Mesenchymal stem cell (in vitro differentiated cells and primary cell): ENCODE results near the gene DTNB.

Experiments used
- DNase-seq: peaks from one replicate; pipeline ENCODE4 v3.0.0-alpha.2; 2013
- H2AFZ ChIP-seq: one replicate; pipeline ENCODE4 v1.6.1; 2013; ENCODE audit warnings: low read depth, mild to moderate bottlenecking, control low read depth, inconsistent platforms, low read length, moderate library complexity
- H2AK5ac ChIP-seq: 2 replicates; pipeline ENCODE4 v1.6.1; 2013; ENCODE audit warnings: low read length, moderate library complexity, mild to moderate bottlenecking, inconsistent platforms; ENCODE audit not compliant: severe bottlenecking
- H2BK120ac ChIP-seq: one replicate; pipeline ENCODE4 v1.6.1; 2013; ENCODE audit warnings: low read depth, mild to moderate bottlenecking, inconsistent platforms, low read length, moderate library complexity
- H2BK12ac ChIP-seq, 2 experiments: one replicate each; pipeline ENCODE4 v1.6.1; 2013; ENCODE audit warnings: inconsistent platforms in 2 of 2, low read length in 2 of 2, mild to moderate bottlenecking in 2 of 2, moderate library complexity in 2 of 2, control low read depth in 1 of 2
- H2BK15ac ChIP-seq: one replicate; pipeline ENCODE4 v1.6.1; 2013; ENCODE audit warnings: mild to moderate bottlenecking, low read depth, inconsistent platforms; ENCODE audit not compliant: poor library complexity, severe bottlenecking
- H2BK5ac ChIP-seq: 2 replicates; pipeline ENCODE4 v1.6.1; 2013; ENCODE audit warnings: low read depth, mild to moderate bottlenecking, low read length, control low read depth, inconsistent platforms; ENCODE audit not compliant: poor library complexity, severe bottlenecking
- H3K14ac ChIP-seq, 2 experiments: one replicate each; pipeline ENCODE4 v1.6.1; 2013; ENCODE audit warnings: inconsistent platforms in 2 of 2, low read length in 2 of 2, control low read depth in 1 of 2, mild to moderate bottlenecking in 1 of 2, moderate library complexity in 1 of 2
- H3K18ac ChIP-seq, 2 experiments: one replicate each; pipeline ENCODE4 v1.6.1; 2013; ENCODE audit warnings: inconsistent platforms in 2 of 2, low read length in 2 of 2, control low read depth in 1 of 2, low read depth in 1 of 2, mild to moderate bottlenecking in 1 of 2
- H3K23ac ChIP-seq, 2 experiments: one replicate each; pipeline ENCODE4 v1.6.1; 2013; ENCODE audit warnings: inconsistent platforms in 2 of 2, low read length in 2 of 2, mild to moderate bottlenecking in 2 of 2, moderate library complexity in 2 of 2, control low read depth in 1 of 2
- H3K27ac ChIP-seq: 2 replicates; pipeline ENCODE4 v1.5.1; 2013; ENCODE audit warnings: mild to moderate bottlenecking, moderate library complexity, low read length, control low read depth, inconsistent platforms; ENCODE audit not compliant: poor library complexity, severe bottlenecking
- H3K27me3 ChIP-seq, 2 experiments: 2 replicates each; pipeline versions ENCODE4 v1.6.1 to v1.7.0; 2013; ENCODE audit warnings: low read length in 2 of 2, mild to moderate bottlenecking in 2 of 2, moderate library complexity in 2 of 2, control low read depth in 1 of 2, inconsistent platforms in 1 of 2; ENCODE audit not compliant: control insufficient read depth in 1 of 2, insufficient read depth in 1 of 2
- H3K36me3 ChIP-seq, 2 experiments: 2 replicates each; pipeline versions ENCODE4 v1.6.1 to v1.7.0; 2013; ENCODE audit warnings: low read length in 2 of 2, control low read depth in 1 of 2, inconsistent platforms in 1 of 2, low read depth in 1 of 2, mild to moderate bottlenecking in 1 of 2; ENCODE audit not compliant: insufficient read depth in 2 of 2, control insufficient read depth in 1 of 2
- H3K4ac ChIP-seq, 2 experiments: one replicate each; pipeline ENCODE4 v1.6.1; 2013; ENCODE audit warnings: inconsistent platforms in 2 of 2, low read length in 2 of 2, mild to moderate bottlenecking in 2 of 2, moderate library complexity in 2 of 2, control low read depth in 1 of 2, low read depth in 1 of 2
- H3K4me1 ChIP-seq: 2 replicates; pipeline ENCODE4 v1.6.1; 2013; ENCODE audit warnings: low read depth, low read length, control low read depth; ENCODE audit not compliant: control insufficient read depth, insufficient read depth
- H3K4me2 ChIP-seq: 2 replicates; pipeline ENCODE4 v1.6.1; 2013; ENCODE audit warnings: low read length, mild to moderate bottlenecking, inconsistent platforms; ENCODE audit not compliant: poor library complexity, severe bottlenecking
- H3K4me3 ChIP-seq, 2 experiments: 2 replicates each; pipeline versions ENCODE4 v1.5.1 to v1.7.0; 2013; ENCODE audit warnings: low read length in 2 of 2, mild to moderate bottlenecking in 2 of 2, control low read depth in 1 of 2, low read depth in 1 of 2; ENCODE audit not compliant: insufficient read depth in 1 of 2
- H3K79me1 ChIP-seq: replicated peaks from 2 replicates; pipeline ENCODE4 v1.6.1; 2013; ENCODE audit warnings: mild to moderate bottlenecking, control low read depth, low read length, inconsistent platforms; ENCODE audit not compliant: poor library complexity, severe bottlenecking
- H3K9ac ChIP-seq: 2 replicates; pipeline ENCODE4 v1.7.0; 2013; ENCODE audit warnings: mild to moderate bottlenecking, low read length, moderate library complexity
- H3K9me3 ChIP-seq: 2 replicates; pipeline ENCODE4 v1.7.0; 2013; ENCODE audit warnings: mild to moderate bottlenecking, low read length; ENCODE audit not compliant: control insufficient read depth
- H4K8ac ChIP-seq: one replicate; pipeline ENCODE4 v1.6.1; 2013; ENCODE audit warnings: inconsistent platforms, mild to moderate bottlenecking, low read length, moderate library complexity
- H4K91ac ChIP-seq: one replicate; pipeline ENCODE4 v1.6.1; 2013; ENCODE audit warnings: mild to moderate bottlenecking, low read length, inconsistent platforms
- WGBS: methylation state at CpG from one replicate; pipeline ENCODE4 v1.1.7; 2013; ENCODE audit warnings: mixed read lengths; 5-methylcytosine and 5-hydroxymethylcytosine counted together

The DTNB gene

DNA sequence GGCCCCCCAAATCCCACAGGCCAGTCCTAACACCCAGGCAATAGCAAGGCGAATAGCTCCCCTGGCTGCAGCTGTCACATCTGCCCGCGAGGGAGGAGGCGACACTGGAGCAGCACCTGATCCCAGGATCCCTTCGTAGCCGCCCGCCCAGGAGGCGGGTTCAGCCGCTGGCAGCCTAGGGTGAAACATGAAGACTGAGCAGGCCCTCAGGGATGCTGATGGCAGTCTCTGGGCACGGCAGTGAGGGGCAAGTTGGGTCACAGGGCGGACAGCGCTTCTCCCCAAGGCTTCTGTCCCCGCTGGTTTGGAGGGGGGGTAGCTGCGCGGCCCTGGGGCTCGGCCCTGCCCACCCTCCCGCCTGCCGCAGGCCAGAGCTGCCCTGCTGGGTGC is 333.6 kb downstream of the DTNB start:
- Histone ChIP-seq H2BK15ac (peak overlapping the region; percentile 56), H3K27ac (no peak overlapping the region), H4K91ac (no peak overlapping the region), H3K9ac (peak overlapping the region; percentile 45), H2BK5ac (no peak overlapping the region), H3K36me3 (peaks cover 0 to 15% of the 10 kb centered on the region in 2 experiments), H2BK12ac (no peak overlapping the region), H2BK120ac (no peak overlapping the region), H4K8ac (no peak overlapping the region), H3K18ac (peak overlapping the region in 1 of 2 experiments; percentile 34), H3K4me3 (peak overlapping the region in 1 of 2 experiments; percentile 75), H3K4me1 (peaks cover 26% of the 10 kb centered on the region), H3K4me2 (peak overlapping the region; percentile 85), H3K4ac (no peak overlapping the region), H3K9me3 (no peaks in the 10 kb centered on the region), H3K79me1 (peaks cover 28% of the 10 kb centered on the region), H2AK5ac (no peak overlapping the region), H3K23ac (no peak overlapping the region), H3K14ac (no peak overlapping the region), H3K27me3 (no peaks in the 10 kb centered on the region), H2AFZ (no peak overlapping the region)
- DNase-seq = no peak
- 60% methylated on average over 18 of the region's 18 CpGs for WGBS

DNA sequence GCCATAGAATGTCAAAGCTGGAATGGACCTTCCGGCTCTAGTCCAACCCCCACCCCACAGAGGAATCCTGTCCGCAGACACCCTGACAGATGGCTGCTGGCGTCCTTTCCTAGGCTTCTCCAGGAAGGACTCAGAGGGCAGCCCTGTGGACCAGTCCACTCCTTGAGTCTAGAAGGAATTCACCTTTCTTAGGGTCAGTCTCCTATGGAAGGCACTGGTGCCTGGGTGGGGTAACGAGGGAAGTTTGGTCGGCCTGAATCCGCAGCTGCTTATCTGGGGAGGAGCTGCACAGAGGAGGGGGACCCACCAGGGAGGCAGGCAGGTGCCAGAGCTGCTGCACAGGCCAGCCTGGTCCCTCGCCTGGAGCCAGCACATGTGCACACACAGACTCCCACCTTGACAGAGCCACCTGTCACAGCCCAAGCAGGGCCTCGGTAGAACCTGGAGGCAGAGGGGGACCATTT is 334.1 kb downstream of the DTNB start:
- Histone ChIP-seq H3K9me3 (no peaks in the 10 kb centered on the region), H3K4me2 (no peak overlapping the region), H3K9ac (no peak overlapping the region), H2AFZ (no peak overlapping the region), H3K27me3 (no peaks in the 10 kb centered on the region), H3K27ac (no peak overlapping the region), H3K18ac (no peak overlapping the region), H3K4ac (no peak overlapping the region), H2BK15ac (no peak overlapping the region), H3K79me1 (peaks cover 32% of the 10 kb centered on the region), H2AK5ac (no peak overlapping the region), H4K91ac (no peak overlapping the region), H4K8ac (no peak overlapping the region), H2BK120ac (no peak overlapping the region), H3K4me3 (no peak overlapping the region), H3K23ac (no peak overlapping the region), H2BK12ac (peak overlapping the region in 1 of 2 experiments; percentile 15), H3K4me1 (peaks cover 26% of the 10 kb centered on the region), H3K14ac (no peak overlapping the region), H2BK5ac (no peak overlapping the region), H3K36me3 (peaks cover 0 to 15% of the 10 kb centered on the region in 2 experiments)
- 71% methylated on average over 8 of the region's 8 CpGs for WGBS
- DNase-seq = no peak

DNA sequence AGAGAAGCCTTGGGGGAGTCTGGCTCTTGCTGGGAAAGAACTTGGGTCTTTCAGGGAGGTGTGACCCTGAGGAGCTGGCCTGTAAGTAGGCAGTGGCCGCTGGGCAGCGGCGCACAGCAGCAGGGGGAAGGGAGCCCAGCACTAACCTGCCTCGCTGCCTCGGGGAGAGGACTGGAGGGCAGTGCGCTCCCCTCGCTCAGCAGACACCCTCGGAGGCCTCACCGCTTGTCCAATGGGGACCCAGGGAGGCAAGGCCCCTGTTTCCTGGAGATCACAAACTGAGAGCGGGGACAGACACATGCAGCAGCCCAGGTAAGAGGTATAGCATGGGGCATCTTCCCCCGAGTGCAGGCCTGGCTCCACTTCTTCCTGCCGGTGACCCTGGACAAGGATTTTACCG is 335.0 kb downstream of the DTNB start:
- Histone ChIP-seq H4K91ac (no peak overlapping the region), H3K9ac (no peak overlapping the region), H3K4me1 (peaks cover 26% of the 10 kb centered on the region), H3K9me3 (no peaks in the 10 kb centered on the region), H2BK5ac (no peak overlapping the region), H2BK120ac (no peak overlapping the region), H2BK15ac (no peak overlapping the region), H2AK5ac (no peak overlapping the region), H3K27me3 (no peaks in the 10 kb centered on the region), H3K14ac (no peak overlapping the region), H3K79me1 (peaks cover 40% of the 10 kb centered on the region), H2BK12ac (no peak overlapping the region), H3K4me2 (no peak overlapping the region), H3K4me3 (no peak overlapping the region), H3K18ac (no peak overlapping the region), H3K27ac (no peak overlapping the region), H3K36me3 (peaks cover 0 to 15% of the 10 kb centered on the region in 2 experiments), H4K8ac (peak overlapping the region; percentile 22), H3K23ac (no peak overlapping the region), H3K4ac (no peak overlapping the region), H2AFZ (no peak overlapping the region)
- WGBS = 92% methylated on average over 12 of the region's 13 CpGs
- DNase-seq = no peak

DNA sequence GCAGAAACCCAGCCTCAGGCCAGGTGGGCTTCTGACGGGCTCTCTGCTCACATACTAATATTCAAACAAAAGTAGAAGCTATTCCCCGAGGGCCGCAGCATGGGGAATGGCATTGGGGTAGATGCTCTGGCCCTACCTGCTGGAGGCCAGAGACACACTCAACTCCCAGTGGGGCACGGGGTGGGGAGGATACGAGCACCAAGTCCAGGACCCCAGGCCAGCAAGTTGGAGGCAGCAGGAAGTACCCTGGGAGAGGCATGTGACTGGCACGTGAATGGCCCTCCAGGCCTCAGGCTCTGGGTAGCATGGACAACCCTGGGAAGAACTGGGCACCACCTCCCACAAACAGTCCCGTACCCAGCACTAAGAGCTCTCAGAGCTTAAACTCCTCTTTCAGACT is 335.5 kb downstream of the DTNB start:
- Histone ChIP-seq H3K9me3 (no peaks in the 10 kb centered on the region), H2BK15ac (no peak overlapping the region), H2BK12ac (no peak overlapping the region), H3K4me1 (peaks cover 26% of the 10 kb centered on the region), H2BK120ac (no peak overlapping the region), H3K4ac (no peak overlapping the region), H3K14ac (no peak overlapping the region), H4K8ac (no peak overlapping the region), H3K4me2 (no peak overlapping the region), H3K4me3 (no peak overlapping the region), H4K91ac (no peak overlapping the region), H2AK5ac (no peak overlapping the region), H3K27ac (no peak overlapping the region), H3K23ac (no peak overlapping the region), H2AFZ (no peak overlapping the region), H3K36me3 (peaks cover 0 to 15% of the 10 kb centered on the region in 2 experiments), H2BK5ac (no peak overlapping the region), H3K18ac (no peak overlapping the region), H3K9ac (no peak overlapping the region), H3K27me3 (no peaks in the 10 kb centered on the region), H3K79me1 (peaks cover 42% of the 10 kb centered on the region)
- no peak for DNase-seq
- WGBS = 92% methylated on average over 6 of the region's 7 CpGs
